ENCODE measurements around the gene HSPG2. TPM values are rescaled to one million over a fixed set of nuclear protein-coding genes. Genes with fewer than 3 reads are reported as not detected.
"Not testable (repeated sequence)": the region's sequence is repeated elsewhere in the genome, so short reads cannot be mapped to it uniquely, and the experiment has no call there.

The HSPG2 gene
- total and polyA plus RNA-seq, 2 donors: 10.2 to 37.3 TPM

DNA sequence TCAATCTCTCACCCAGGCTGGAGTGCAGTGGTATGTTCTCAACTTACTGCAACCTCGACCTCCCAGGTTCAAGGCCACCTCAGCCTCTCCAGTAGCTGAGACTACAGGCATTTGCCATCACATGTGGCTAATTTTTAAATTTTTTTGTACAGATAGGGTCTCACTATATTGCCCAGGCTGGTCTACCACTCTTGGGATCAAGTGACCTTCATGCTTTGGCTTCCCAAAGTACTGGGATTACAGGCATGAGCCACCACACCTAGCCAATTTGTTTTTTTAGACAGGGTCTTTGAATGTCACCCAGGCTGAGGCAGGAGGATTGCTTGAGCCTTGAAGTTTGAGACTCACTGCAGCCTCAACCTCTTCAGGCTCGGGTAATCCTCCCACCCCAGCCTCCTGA, 144.0 kb downstream of the HSPG2 start:
- no peak for DNase-seq (ENCODE audit: low read depth in 6 of 9, low spot score in 9 of 9)
- no peaks in the 10 kb centered on the region for H3K4me1 ChIP-seq (ENCODE audit: control insufficient read depth in 2 of 2, insufficient read depth in 2 of 2, low read length in 2 of 2)
- no peaks in the 10 kb centered on the region for H3K27me3 ChIP-seq (ENCODE audit: control insufficient read depth in 2 of 2, insufficient read depth in 1 of 2, low read length in 1 of 2)
- H3K27ac ChIP-seq (ENCODE audit: low read depth in 1 of 2, low read length in 1 of 2): no peak overlapping the region
- no peaks in the 10 kb centered on the region for H3K36me3 ChIP-seq (ENCODE audit: control insufficient read depth in 2 of 2, insufficient read depth in 2 of 2, low read length in 1 of 2)
- H3K9me3 ChIP-seq (ENCODE audit: control insufficient read depth in 2 of 2, insufficient read depth in 1 of 2, low read length in 1 of 2): peaks cover 0 to 12% of the 10 kb centered on the region in 2 donors
- WGBS: 91% methylated on average over 2 of the region's 2 CpGs
- no peak overlapping the region for H3K4me3 ChIP-seq (ENCODE audit: low read length in 2 of 2)

DNA sequence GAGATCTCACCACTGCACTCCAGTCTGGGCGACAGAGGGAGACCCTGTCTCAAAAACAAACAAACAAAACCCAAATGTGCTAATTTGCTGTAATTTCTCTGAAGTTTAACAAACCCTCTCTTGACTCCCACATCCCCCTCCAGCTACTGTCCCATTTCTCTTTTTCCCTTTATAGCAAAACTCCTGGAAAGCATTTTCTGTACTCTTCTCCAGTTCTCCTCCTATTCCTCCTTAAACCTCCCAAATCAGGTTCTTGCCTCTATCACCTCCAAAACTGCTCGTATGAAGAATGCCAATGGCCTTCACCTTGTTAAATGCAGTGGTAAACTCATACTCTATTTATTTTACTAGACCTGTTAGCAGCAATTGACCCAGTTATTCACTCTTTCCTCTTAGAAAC, 150.5 kb downstream of the HSPG2 start:
- Histone ChIP-seq H3K4me1 (ENCODE audit: control insufficient read depth in 2 of 2, insufficient read depth in 2 of 2, low read length in 2 of 2) (peaks cover 0 to 11% of the 10 kb centered on the region in 2 donors), H3K27ac (ENCODE audit: low read depth in 1 of 2, low read length in 1 of 2) (no peak overlapping the region), H3K36me3 (ENCODE audit: control insufficient read depth in 2 of 2, insufficient read depth in 2 of 2, low read length in 1 of 2) (no peaks in the 10 kb centered on the region), H3K4me3 (ENCODE audit: low read length in 2 of 2) (no peak overlapping the region), H3K9me3 (ENCODE audit: control insufficient read depth in 2 of 2, insufficient read depth in 1 of 2, low read length in 1 of 2) (no peaks in the 10 kb centered on the region), H3K27me3 (ENCODE audit: control insufficient read depth in 2 of 2, insufficient read depth in 1 of 2, low read length in 1 of 2) (no peaks in the 10 kb centered on the region)
- 94% methylated on average over 2 of the region's 2 CpGs for WGBS
- no peak for DNase-seq (ENCODE audit: low read depth in 6 of 9, low spot score in 9 of 9)

DNA sequence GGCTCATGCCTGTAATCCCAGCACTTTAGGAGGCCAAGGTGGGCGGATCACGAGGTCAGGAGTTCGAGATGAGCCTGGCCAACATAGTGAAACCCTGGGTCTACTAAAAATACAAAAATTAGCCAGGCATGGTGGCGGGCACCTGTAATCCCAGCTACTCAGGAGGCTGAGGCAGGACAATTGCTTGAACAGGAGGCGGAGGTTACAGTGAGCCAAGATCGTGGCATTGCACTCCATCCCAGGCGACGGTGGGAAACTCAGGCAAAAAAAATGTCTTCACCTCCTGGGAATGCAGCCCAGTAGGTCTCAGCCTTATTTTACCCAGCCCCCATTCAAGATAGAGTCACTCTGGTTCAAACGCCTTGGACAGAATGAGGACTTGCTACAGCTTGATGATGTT, 151.3 kb downstream of the HSPG2 start:
- WGBS: 97% methylated on average over 9 of the region's 9 CpGs

DNA sequence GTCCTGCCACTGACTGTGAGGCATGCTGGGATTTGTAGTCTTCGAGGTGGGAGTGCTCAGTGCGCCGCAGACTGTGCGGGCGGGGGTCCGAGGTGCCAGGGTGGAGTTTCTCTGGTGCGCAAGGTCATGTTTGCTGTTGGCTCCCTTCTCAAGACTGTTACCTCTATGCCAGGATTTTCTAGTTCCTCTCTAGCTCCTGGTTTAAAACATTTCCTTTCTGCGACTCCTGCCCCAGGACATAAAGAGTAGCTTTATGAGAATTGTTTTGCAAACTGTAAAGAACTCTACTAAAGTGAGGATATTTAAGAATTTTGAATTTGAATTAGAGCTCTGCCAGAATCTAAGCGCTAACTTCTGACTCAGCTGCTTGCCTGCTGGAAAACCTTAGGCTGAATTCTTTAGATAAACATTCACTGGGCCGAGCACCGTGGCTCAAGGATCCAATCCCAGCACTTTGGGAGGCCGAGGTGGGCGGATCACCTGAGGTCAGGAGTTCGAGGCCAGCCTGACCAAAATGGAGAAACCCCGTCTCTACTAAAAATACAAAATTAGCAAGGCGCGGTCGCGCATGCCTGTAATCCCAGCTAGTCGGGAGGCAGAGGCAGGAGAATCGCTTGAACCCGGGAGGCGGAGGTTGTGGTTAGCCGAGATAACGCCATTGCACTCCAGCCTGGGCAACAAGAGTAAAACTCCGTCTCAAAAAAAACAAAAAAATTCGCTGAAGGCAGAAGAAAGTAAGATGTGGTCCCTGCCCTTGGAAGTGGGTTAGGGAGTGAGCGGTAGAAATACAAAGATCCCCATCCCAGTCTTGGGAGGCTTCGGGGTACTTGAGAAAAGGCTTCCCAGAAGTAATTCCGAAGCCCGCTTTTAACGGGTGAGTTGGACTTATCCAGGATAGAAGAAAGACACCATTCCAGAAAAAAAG, 153.2 kb downstream of the HSPG2 start:
- no peaks in the 10 kb centered on the region for H3K9me3 ChIP-seq (ENCODE audit: control insufficient read depth in 2 of 2, insufficient read depth in 1 of 2, low read length in 1 of 2)
- peaks cover 4 to 16% of the 10 kb centered on the region in 2 donors for H3K4me1 ChIP-seq (ENCODE audit: control insufficient read depth in 2 of 2, insufficient read depth in 2 of 2, low read length in 2 of 2)
- no peaks in the 10 kb centered on the region for H3K36me3 ChIP-seq (ENCODE audit: control insufficient read depth in 2 of 2, insufficient read depth in 2 of 2, low read length in 1 of 2)
- H3K27ac ChIP-seq (ENCODE audit: low read depth in 1 of 2, low read length in 1 of 2): peak overlapping the region; percentile 96 to 100
- H3K27me3 ChIP-seq (ENCODE audit: control insufficient read depth in 2 of 2, insufficient read depth in 1 of 2, low read length in 1 of 2): no peaks in the 10 kb centered on the region
- 68% methylated on average over 32 of the region's 32 CpGs for WGBS
- peak overlapping the region; percentile 82 to 93 for H3K4me3 ChIP-seq (ENCODE audit: low read length in 2 of 2)
- no peak for DNase-seq (ENCODE audit: low read depth in 6 of 9, low spot score in 9 of 9)

More for the DNA sequence above, 151.3 kb downstream of the HSPG2 start:
- not testable (repeated sequence) for H3K27me3 ChIP-seq (ENCODE audit: control insufficient read depth in 2 of 2, insufficient read depth in 1 of 2, low read length in 1 of 2); DNase-seq (ENCODE audit: low read depth in 6 of 9, low spot score in 9 of 9); H3K27ac ChIP-seq (ENCODE audit: low read depth in 1 of 2, low read length in 1 of 2); H3K36me3 ChIP-seq (ENCODE audit: control insufficient read depth in 2 of 2, insufficient read depth in 2 of 2, low read length in 1 of 2); H3K4me3 ChIP-seq (ENCODE audit: low read length in 2 of 2); H3K9me3 ChIP-seq (ENCODE audit: control insufficient read depth in 2 of 2, insufficient read depth in 1 of 2, low read length in 1 of 2)
- peaks cover 4 to 16% of the 10 kb centered on the region in 2 donors for H3K4me1 ChIP-seq (ENCODE audit: control insufficient read depth in 2 of 2, insufficient read depth in 2 of 2, low read length in 2 of 2)

DNA sequence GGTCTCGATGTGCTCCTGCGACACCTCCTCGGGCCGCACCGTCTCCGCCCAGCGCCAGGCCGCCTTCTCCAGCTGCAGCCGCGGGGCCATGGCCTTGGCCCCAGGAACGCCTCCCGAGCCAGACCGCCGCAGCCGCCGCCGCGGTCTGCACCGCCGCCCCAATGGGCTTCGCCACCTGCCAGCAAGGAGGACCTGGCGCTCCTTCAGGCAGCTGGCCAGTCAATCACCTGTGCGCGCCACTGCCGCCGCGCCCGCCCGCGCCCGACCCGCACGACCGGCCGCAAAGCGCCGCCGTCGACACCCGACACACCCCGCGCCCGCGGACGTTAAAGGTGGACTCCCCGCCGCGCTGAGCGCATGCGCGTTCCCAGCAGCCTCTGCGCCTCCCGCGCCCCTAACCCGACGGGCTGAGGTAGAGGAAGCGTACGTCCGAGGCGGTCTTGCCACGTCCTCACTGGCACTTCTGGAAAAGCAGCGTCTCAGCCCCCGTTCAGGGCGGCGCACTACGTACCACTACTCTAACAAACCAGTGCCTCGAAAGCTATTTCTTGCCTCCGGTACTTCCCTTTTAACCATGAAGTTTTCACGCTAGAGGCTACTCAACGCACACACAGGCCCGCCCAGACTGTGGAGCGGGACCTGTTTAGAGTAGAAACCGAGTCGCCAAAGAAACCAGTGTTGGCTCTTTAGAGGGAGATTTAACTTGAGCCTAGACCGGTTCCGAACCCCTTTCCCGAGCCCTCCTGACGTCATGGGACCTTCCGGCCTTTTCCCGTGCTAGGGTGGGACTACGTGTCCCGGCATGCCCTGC, 154.0 kb downstream of the HSPG2 start, which contains the start of gene USP48:
TSS of gene USP48 (minus strand) at position 282 of the 811 bp plus-strand sequence. CDS start at position 90, 192 bp downstream.
- DNase-seq (ENCODE audit: low read depth in 6 of 9, low spot score in 9 of 9): peak; percentile 90 to 98 (median 96)
- no peaks in the 10 kb centered on the region for H3K27me3 ChIP-seq (ENCODE audit: control insufficient read depth in 2 of 2, insufficient read depth in 1 of 2, low read length in 1 of 2)
- H3K4me1 ChIP-seq (ENCODE audit: control insufficient read depth in 2 of 2, insufficient read depth in 2 of 2, low read length in 2 of 2): peaks cover 4 to 16% of the 10 kb centered on the region in 2 donors
- H3K9me3 ChIP-seq (ENCODE audit: control insufficient read depth in 2 of 2, insufficient read depth in 1 of 2, low read length in 1 of 2): no peaks in the 10 kb centered on the region
- peak within 1 kb of the TSS; percentile 82 to 93 for H3K4me3 ChIP-seq (ENCODE audit: low read length in 2 of 2)
- no peaks in the 10 kb centered on the region for H3K36me3 ChIP-seq (ENCODE audit: control insufficient read depth in 2 of 2, insufficient read depth in 2 of 2, low read length in 1 of 2)
- peak within 1 kb of the TSS; percentile 96 to 100 for H3K27ac ChIP-seq (ENCODE audit: low read depth in 1 of 2, low read length in 1 of 2)
- under 1% methylated on average over 82 of the region's 82 CpGs for WGBS

DNA sequence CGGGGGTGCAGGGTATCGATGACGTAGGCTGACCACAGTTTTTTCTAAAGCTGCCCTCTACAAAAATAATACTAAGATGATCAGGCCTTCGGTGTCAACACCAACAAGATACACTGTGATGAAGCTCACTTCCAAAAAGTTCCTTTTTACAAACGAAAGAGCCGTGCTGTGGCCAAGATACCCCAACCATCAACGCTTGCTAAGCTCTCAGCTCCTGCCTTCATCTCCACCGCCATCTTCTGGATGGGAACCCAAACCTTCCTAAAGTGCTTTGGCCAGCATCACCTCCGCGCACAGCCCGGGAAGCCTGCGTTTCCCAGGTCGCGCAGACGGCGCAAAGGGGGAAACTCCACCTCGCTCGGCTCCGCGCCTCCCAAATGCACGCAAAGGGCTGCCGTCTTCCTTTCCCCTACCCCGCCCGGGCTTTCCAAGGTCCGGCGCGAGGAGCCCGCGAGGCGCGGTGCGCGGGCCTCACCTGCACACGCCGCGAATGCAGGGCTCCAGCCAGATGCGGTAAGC, 154.7 kb downstream of the HSPG2 start:
- under 1% methylated on average over 37 of the region's 37 CpGs for WGBS
- no peaks in the 10 kb centered on the region for H3K36me3 ChIP-seq (ENCODE audit: control insufficient read depth in 2 of 2, insufficient read depth in 2 of 2, low read length in 1 of 2)
- peak in 7 of 9 donors; percentile 13 to 76 (median 41) for DNase-seq (ENCODE audit: low read depth in 6 of 9, low spot score in 9 of 9)
- H3K27me3 ChIP-seq (ENCODE audit: control insufficient read depth in 2 of 2, insufficient read depth in 1 of 2, low read length in 1 of 2): no peaks in the 10 kb centered on the region
- H3K27ac ChIP-seq (ENCODE audit: low read depth in 1 of 2, low read length in 1 of 2): peak overlapping the region; percentile 96 to 100
- peaks cover 4 to 16% of the 10 kb centered on the region in 2 donors for H3K4me1 ChIP-seq (ENCODE audit: control insufficient read depth in 2 of 2, insufficient read depth in 2 of 2, low read length in 2 of 2)
- H3K9me3 ChIP-seq (ENCODE audit: control insufficient read depth in 2 of 2, insufficient read depth in 1 of 2, low read length in 1 of 2): no peaks in the 10 kb centered on the region
- H3K4me3 ChIP-seq (ENCODE audit: low read length in 2 of 2): peak overlapping the region; percentile 82 to 93

DNA sequence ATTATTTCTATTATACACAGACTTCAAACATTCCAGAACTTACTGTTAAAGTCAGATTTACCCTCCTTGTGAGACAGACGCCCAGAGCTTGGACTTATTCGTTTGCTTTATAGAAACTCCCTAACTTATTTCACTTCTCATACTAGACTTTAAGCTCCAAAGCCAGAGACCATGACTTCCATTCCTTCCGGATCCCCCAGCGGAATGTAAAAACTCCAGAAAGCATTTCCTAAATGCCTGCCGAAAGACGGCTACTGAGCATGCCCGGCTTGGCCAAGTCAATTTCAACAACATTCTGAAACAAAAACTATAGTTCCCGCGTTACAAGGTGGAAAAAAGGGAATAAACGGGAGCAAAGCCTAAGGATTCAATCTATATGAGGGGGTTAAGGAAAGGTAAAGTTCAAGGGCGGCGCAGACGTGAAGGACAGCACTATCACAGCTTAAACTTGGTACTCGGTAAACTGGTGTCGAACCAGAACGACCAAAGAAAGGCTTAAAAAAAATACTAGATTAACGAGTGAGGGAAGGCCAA, 155.2 kb downstream of the HSPG2 start:
- peak overlapping the region in 1 of 2 donors; percentile 96 for H3K27ac ChIP-seq (ENCODE audit: low read depth in 1 of 2, low read length in 1 of 2)
- no peaks in the 10 kb centered on the region for H3K27me3 ChIP-seq (ENCODE audit: control insufficient read depth in 2 of 2, insufficient read depth in 1 of 2, low read length in 1 of 2)
- DNase-seq (ENCODE audit: low read depth in 6 of 9, low spot score in 9 of 9): peak in 3 of 9 donors; percentile 6 to 13 (median 10)
- 2% methylated on average over 17 of the region's 17 CpGs for WGBS
- H3K4me3 ChIP-seq (ENCODE audit: low read length in 2 of 2): peak overlapping the region; percentile 82 to 93
- no peaks in the 10 kb centered on the region for H3K36me3 ChIP-seq (ENCODE audit: control insufficient read depth in 2 of 2, insufficient read depth in 2 of 2, low read length in 1 of 2)
- H3K9me3 ChIP-seq (ENCODE audit: control insufficient read depth in 2 of 2, insufficient read depth in 1 of 2, low read length in 1 of 2): no peaks in the 10 kb centered on the region
- peaks cover 4 to 16% of the 10 kb centered on the region in 2 donors for H3K4me1 ChIP-seq (ENCODE audit: control insufficient read depth in 2 of 2, insufficient read depth in 2 of 2, low read length in 2 of 2)

DNA sequence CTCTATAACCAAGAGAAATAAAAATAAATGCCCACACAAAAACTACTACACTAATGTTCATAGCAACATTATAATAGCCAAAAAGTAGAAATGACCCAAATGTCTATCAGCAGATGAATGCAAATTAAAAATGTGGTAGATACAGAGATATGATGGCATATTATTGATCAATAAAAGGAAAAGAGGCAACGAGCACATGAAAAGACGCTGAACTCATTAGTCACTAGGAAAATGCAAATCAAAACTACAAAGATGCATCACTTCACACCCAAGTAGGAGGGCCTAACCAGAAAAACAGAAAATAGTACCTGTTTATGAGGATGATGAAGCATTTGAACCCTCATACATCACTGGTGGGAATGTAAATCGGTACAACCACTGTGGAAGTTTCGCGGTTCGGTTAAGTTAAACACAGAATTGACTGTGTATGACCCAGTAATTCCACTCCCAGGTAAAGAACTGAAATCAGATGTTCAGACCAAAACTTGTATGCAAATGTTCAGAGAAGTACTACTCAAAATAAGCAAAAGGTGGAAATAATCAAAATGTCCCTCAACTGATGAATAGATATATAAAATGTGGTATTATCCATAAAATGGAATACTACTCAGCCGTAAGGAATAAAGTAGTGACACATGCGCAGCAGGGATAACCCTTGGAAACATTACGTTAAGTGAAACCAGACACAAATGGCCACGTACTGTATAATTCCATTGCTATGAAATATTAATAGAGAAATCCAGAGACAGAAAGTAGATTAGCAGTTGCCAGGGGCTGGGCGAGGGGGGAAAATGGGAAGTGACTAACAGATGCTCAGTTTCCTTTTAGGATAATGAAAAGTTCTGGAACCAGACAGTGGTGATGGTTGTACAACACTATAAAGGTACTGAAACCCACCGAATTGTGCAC, 157.2 kb downstream of the HSPG2 start:
- Histone ChIP-seq H3K4me3 (ENCODE audit: low read length in 2 of 2) (no peak overlapping the region), H3K27me3 (ENCODE audit: control insufficient read depth in 2 of 2, insufficient read depth in 1 of 2, low read length in 1 of 2) (no peaks in the 10 kb centered on the region), H3K27ac (ENCODE audit: low read depth in 1 of 2, low read length in 1 of 2) (no peak overlapping the region), H3K4me1 (ENCODE audit: control insufficient read depth in 2 of 2, insufficient read depth in 2 of 2, low read length in 2 of 2) (peaks cover 4 to 16% of the 10 kb centered on the region in 2 donors), H3K9me3 (ENCODE audit: control insufficient read depth in 2 of 2, insufficient read depth in 1 of 2, low read length in 1 of 2) (no peaks in the 10 kb centered on the region), H3K36me3 (ENCODE audit: control insufficient read depth in 2 of 2, insufficient read depth in 2 of 2, low read length in 1 of 2) (no peaks in the 10 kb centered on the region)
- 95% methylated on average over 12 of the region's 12 CpGs for WGBS
- no peak for DNase-seq (ENCODE audit: low read depth in 6 of 9, low spot score in 9 of 9)
